ENCODE data around the gene COQ10A. TPM values are rescaled to one million over a fixed set of nuclear protein-coding genes. Genes with fewer than 3 reads are reported as not detected.

The COQ10A gene
- total and polyA plus RNA-seq, 10 of the 15 experiments (the other 5 are each of a cell fraction or from before 2014, with no cell fraction given) = 3.3 to 19.5 (median 6.9) TPM

DNA sequence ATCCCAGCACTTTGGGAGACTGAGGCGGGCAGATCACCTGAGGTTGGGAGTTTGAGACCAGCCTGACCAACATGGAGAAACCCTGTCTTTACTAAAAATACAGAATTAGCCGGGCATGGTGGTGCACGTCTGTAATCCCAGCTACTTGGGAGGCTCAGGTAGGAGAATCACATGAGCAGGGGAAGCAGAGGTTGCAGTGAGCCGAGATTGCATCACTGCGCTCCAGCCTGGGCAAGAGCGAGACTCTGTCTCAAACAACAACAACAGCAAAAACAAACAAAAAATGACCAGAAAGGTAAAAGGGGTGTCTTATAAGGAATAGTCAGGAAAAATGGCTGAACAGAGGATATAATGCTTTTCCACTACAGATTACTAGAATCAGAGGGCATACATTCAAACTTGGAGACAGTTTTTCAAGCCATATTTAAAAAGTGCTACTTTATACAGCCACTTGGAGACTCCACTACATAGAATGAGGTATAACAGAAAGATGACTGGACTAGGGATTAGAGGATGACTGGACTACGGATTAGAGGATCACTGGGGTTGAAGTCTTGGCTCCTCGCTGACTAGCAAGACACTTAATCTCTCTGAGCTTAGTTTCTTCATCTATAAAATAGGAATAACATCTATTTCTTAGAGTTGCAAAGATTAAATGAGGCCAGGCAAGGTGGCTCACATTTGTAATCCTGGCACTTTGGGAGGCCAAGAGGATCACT lies 38.3 kb downstream of the COQ10A start:
- no peaks in the 10 kb centered on the region for H3K9me3 ChIP-seq (replicated peaks; ENCODE audit: control insufficient read depth, insufficient read depth, low read length)
- no peak overlapping the region for H3K4me2 ChIP-seq (ENCODE audit: control insufficient read depth, insufficient read depth)
- WGBS (ENCODE audit: insufficient coverage, insufficient replicate concordance, low lambda C conversion rate, missing lambda C conversion rate) = 86% methylated on average over 8 of the region's 8 CpGs
- H3K27me3 ChIP-seq (replicated peaks in 1 of 2; ENCODE audit: control insufficient read depth in 2 of 2, insufficient read depth in 2 of 2, low read length in 1 of 2) = no peaks in the 10 kb centered on the region
- H2AFZ ChIP-seq (ENCODE audit: control insufficient read depth, low read depth, low read length) = no peak overlapping the region
- peaks cover 11% of the 10 kb centered on the region for H3K4me1 ChIP-seq (ENCODE audit: control insufficient read depth, insufficient read depth, low read length)
- TF ChIP-seq ZBED1 (IDR thresholded peaks at IDR 0.05; ENCODE audit: borderline replicate concordance) (no peak), KLF5 (IDR thresholded peaks at IDR 0.05; ENCODE audit: partially characterized antibody) (no peak), TAF1 (IDR thresholded peaks at IDR 0.05; ENCODE audit: borderline replicate concordance, low read depth, low read length) (no peak), SIN3A (IDR thresholded peaks at IDR 0.05; ENCODE audit: low read depth, low read length) (no peak)
- TF ChIP-seq, protein P1, sequence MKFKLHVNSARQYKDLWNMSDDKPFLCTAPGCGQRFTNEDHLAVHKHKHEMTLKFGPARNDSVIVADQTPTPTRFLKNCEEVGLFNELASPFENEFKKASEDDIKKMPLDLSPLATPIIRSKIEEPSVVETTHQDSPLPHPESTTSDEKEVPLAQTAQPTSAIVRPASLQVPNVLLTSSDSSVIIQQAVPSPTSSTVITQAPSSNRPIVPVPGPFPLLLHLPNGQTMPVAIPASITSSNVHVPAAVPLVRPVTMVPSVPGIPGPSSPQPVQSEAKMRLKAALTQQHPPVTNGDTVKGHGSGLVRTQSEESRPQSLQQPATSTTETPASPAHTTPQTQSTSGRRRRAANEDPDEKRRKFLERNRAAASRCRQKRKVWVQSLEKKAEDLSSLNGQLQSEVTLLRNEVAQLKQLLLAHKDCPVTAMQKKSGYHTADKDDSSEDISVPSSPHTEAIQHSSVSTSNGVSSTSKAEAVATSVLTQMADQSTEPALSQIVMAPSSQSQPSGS (IDR thresholded peaks at IDR 0.05; ENCODE audit: low read length) = no peak
- TF ChIP-seq, protein P2, sequence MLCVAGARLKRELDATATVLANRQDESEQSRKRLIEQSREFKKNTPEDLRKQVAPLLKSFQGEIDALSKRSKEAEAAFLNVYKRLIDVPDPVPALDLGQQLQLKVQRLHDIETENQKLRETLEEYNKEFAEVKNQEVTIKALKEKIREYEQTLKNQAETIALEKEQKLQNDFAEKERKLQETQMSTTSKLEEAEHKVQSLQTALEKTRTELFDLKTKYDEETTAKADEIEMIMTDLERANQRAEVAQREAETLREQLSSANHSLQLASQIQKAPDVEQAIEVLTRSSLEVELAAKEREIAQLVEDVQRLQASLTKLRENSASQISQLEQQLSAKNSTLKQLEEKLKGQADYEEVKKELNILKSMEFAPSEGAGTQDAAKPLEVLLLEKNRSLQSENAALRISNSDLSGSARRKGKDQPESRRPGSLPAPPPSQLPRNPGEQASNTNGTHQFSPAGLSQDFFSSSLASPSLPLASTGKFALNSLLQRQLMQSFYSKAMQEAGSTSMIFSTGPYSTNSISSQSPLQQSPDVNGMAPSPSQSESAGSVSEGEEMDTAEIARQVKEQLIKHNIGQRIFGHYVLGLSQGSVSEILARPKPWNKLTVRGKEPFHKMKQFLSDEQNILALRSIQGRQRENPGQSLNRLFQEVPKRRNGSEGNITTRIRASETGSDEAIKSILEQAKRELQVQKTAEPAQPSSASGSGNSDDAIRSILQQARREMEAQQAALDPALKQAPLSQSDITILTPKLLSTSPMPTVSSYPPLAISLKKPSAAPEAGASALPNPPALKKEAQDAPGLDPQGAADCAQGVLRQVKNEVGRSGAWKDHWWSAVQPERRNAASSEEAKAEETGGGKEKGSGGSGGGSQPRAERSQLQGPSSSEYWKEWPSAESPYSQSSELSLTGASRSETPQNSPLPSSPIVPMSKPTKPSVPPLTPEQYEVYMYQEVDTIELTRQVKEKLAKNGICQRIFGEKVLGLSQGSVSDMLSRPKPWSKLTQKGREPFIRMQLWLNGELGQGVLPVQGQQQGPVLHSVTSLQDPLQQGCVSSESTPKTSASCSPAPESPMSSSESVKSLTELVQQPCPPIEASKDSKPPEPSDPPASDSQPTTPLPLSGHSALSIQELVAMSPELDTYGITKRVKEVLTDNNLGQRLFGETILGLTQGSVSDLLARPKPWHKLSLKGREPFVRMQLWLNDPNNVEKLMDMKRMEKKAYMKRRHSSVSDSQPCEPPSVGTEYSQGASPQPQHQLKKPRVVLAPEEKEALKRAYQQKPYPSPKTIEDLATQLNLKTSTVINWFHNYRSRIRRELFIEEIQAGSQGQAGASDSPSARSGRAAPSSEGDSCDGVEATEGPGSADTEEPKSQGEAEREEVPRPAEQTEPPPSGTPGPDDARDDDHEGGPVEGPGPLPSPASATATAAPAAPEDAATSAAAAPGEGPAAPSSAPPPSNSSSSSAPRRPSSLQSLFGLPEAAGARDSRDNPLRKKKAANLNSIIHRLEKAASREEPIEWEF (IDR thresholded peaks at IDR 0.05; ENCODE audit: insufficient replicate concordance, low read depth, low read length) = no peak
- H3K9ac ChIP-seq (ENCODE audit: control insufficient read depth, insufficient read depth, low read length) = no peak overlapping the region
- ATAC-seq (no peak), FAIRE-seq (no peak), DNase-seq (ENCODE audit: low read depth, low spot score) (no peak)
- no TSS peak for BruUV-seq (replicated peaks)
- ChIA-PET RAD21 (ENCODE audit: unreplicated experiment) (no interaction called here), POLR2A (no interaction called here), SMC1A (ENCODE audit: uncharacterized antibody, unreplicated experiment) (no interaction called here), CTCF (no interaction called here)
- peaks cover 2% of the 10 kb centered on the region for H3K79me2 ChIP-seq (ENCODE audit: control insufficient read depth, insufficient read depth, low read length)
- no peak overlapping the region for H3K4me3 ChIP-seq
- in situ Hi-C loops (cut with MboI) (no loop called here), intact Hi-C loops (cut with micrococcal nuclease; ENCODE audit: unreplicated experiment) (no loop called here)
- H3K27ac ChIP-seq (ENCODE audit: control insufficient read depth, insufficient read depth) = no peak overlapping the region
- H3K36me3 ChIP-seq (ENCODE audit: control insufficient read depth in 2 of 2, insufficient read depth in 2 of 2, low read length in 1 of 2) = peaks cover 0 to 9% of the 10 kb centered on the region in 2 experiments; a peak in 2 of 4 replicates
- H4K20me1 ChIP-seq (ENCODE audit: control insufficient read depth, insufficient read depth) = no peaks in the 10 kb centered on the region
